HG03097 (cell line): ENCODE results near the gene ODAD3.
"Not testable (repeated sequence)": the region's sequence is repeated elsewhere in the genome, so short reads cannot be mapped to it uniquely, and the experiment has no call there.

ENCODE experiments used
- ATAC-seq: cut with Tn5 transposase; IDR thresholded peaks from one replicate; pipeline ENCODE4 v1.9.1; 2021; ENCODE audit not compliant: unreplicated experiment, low FRiP score

The ODAD3 gene

DNA sequence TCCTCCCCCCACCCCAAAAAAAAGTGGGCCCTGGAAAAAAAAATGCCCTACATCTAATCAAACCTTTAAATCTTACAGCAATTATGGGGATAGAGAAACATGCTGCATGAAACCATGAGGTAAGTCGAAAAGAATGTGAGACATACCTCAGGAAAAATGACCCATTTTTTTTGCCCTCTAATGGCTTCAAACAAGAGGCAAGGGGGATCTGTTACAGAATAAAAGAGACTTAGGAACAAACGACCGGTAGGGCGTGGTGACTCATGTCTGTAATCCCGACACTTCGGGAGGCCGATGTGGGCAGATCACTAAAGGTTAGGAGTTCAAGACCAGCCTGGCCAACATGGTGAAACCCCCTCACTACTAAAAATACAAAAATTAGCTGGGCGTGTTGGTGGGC, 24.2 kb downstream of the ODAD3 start:
- no peak for ATAC-seq

DNA sequence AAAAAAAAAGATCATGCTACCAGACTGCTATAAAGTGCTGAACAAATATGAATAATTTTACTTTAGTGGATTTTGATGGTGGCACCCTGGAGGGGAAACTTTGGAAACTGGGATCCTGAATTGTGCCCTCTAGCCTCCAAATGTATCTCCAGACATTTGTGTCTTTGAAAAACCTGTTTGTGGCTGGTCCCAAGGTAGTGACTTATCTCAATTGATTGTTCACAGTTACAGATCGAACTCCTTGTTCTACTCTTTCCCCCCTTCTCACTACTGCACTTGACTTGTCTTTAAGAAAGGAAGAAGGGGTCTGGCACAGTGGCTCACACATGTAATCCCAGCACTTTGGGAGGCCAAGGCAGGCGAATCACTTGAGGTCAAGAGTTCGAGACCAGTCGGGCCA, 26.3 kb downstream of the ODAD3 start:
- no peak for ATAC-seq

DNA sequence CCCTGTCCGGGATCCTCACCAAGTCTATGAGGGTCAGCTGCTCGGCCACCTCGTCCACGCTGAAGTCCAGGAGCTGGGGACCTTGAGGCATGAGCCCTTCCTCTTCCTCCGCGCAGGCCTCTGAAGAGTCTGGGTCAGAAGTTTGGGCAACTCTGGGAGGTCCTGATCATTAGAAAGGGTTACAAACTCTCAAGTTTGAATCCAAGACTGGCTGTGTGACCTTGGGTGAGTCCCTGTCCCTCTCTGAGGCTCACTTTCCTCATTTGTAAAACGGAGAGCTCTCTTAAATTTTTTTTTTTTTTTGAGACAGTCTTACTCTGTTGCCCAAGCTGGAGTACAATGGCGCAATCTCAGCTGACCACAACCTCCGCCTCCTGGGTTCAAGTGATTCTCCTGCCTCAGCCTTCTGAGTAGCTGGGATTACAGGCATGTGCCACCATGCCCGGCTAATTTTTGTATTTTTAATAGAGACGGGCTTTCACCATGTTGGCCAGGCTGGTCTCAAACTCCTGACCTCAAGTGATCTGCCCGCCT, 28.2 kb downstream of the ODAD3 start:
- ATAC-seq: not testable (repeated sequence)

DNA sequence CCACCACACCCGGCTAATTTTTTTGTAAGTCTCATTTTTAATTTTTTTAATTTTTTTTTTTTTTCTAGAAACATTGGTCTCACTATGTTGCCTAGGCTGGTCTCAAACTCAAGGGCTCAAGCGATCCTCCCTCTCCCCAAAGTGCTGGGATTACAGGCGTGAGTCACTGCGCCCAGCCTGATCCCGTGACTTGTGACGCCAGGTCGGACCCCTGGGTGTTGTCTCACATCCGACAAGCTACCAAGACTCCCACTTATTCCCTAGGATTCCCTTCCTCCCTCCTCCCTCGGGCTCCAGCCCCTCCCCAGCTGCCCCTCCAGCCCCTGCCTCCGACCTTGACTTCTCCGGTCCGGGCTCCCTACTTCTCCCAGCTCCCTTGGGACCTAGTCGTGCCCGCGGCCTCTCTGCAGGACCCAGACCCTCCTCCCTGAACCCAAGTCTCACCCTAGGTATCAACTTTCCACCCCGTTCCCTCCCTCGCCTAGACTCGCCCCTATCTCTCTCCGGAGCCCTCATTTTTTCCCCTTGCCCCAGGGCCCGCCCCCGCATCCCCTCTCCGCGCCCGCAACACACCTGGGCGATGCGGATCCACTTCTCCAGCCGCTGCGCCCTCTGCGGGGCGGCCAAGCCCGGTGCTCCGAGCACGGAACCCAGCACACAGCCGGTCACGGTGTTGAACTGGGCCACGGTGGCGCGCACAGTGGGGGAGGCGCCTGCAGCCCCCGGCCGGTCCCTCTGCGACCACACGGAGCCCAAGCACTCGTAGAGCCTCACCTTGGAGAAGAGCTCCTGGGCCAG, 28.9 kb downstream of the ODAD3 start:
- no peak for ATAC-seq

DNA sequence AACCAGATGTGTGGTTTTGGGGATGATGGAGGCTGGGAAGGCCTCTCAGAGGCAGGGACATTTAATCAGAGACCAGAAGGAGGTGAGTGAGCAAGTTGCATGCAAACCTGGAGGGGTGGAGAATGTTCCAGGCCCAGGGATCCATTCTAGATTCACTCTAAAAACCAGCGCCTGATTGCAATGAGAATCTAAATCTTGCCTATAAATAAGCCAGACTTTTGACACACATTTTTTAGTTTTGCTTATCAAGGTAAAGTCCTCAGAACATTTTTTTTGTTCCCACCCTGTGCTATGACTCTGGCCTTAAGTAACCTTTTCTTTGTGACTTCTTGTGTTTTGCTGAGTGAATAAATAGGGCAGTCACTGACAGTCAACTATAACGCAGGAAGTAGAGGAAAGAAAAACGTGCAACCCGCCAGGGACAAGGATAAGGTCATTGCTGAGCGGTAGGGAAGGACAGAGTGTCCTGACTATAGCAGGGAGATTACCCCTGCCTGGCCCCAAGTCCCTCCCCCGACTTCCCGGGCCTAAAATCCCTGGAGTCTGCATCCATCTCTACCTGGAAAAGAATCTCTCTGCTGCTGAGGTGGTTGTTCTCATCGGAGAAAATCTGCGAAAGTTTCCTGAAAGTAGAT, 30.2 kb downstream of the ODAD3 start:
- no peak for ATAC-seq

GRCh38 chr19:11401808-11402543, 32.9 kb downstream of the ODAD3 start:
- no peak for ATAC-seq

DNA sequence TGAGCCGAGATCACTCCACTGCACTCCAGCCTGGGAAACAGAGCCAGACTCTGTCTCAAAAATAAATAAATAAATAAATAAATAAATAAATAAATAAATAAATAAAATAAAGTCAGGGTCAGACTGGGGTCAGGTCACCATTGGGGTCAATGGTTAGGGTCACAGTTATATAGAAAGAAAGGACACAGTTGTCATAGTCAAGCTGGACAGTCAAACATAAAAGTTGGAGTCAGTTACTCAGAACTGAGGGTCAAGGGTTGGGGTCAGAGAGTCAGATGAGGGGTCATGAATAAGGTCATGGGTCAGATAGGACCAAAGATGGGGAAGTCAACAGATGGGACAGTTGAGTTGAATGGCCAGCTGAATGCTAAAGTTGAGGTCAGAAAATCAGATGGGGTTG, 34.1 kb downstream of the ODAD3 start:
- no peak for ATAC-seq

GRCh38 chr19:11399667-11400066, 35.3 kb downstream of the ODAD3 start:
- ATAC-seq: no peak

DNA sequence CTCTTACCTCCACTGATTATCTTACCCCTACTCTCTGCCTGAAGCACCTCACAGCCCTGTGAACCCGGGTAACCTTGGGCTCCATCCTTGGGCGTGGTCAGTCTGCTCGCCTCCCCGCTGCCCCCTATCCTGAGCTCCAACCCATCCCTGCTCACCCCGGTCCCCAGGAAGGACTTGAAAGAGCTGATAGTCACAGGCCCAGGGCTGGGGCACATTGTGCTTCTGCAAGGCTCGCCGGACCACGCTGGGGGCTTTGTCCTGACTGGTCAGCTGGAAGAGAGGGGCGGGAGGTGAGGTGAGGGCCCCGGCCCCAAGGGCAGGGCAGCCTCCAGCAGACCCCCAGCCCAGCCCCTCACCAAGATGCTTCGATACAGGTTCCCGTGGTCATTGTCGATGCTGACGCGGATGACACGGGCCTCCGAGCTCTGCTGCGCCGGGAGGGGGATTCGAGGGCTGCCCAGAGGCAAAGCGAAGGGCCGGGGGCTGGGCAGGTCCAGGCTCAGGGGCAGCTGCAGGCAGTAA, 37.8 kb downstream of the ODAD3 start:
- no peak for ATAC-seq

GRCh38 chr19:11390933-11391680, 43.8 kb downstream of the ODAD3 start:
- no peak for ATAC-seq

GRCh38 chr19:11390359-11390758, 44.6 kb downstream of the ODAD3 start:
- ATAC-seq: no peak

GRCh38 chr19:11387162-11388034, 47.5 kb downstream of the ODAD3 start:
- ATAC-seq: no peak

DNA sequence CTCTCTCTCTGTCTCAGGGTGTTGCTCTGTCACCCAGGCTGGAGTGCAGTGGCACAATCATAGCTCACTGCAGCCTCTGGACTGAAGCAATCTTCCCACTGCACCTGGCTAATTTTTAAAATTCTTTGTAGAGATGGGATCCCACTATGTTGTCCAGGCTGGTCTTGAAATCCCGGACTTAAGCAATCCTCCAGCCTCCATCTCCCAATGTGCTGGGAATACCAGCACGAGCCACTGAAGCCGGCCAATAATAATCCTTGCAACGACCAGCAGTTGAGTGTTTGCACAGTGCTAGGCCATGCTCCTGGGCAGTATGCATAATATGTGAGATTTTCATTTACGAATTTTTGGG, 50.2 kb downstream of the ODAD3 start:
- ATAC-seq: no peak

DNA sequence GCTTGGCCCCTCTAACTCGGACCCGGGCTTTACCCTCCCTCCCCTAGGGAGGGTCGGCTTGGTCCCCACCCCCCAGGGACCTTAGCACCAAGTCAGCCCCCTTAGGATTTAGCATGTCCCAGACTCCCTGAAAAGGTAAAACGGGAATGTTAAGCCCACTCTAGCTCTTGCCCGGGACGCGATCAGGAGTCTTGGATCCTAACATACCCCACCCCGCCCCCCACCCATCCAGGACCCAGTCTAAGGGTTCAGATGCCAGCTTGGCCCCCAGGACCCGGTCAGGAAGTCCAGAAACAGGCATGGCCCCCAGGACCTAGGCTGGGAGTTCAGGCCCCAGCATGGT, 51.2 kb downstream of the ODAD3 start:
- ATAC-seq: no peak

DNA sequence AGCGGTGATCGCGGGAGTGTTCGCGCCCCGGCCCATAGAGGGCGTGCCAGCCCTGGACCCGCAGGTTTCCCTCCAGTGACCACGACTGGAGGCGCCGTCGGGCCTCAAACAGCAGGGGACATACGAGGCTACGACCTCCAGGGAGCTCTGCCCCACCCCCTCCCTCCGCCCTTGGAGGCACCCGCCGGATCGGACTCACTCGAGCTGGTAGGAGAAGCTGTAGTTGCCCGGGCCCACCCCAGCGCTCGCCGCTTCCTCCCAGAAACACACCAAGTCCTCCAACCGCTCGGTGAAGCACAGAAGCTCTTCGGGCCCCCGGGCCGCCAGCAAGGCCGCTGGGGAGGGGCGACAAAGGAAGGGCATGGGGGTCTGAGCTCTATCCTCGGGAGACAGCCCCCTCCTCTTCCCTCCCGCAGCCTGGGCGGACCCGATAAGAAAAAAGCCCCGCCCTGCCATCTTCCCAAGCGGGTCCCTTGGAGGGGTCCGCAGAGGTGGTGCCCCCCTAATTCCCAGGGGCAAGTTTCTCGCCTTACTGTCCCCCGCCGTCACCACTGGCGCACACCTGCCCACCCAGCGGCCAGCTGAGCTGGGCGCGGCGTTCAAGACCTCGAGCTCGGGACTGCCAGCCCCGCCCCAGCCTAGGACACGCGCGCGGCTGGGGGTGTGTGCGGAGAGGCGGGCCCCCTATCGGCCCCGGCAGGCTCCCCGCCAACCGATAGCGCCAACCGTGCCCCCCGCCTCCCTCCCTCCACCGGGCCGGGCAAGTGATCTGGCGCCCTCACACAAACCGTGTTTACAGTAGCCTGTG, 51.8 kb downstream of the ODAD3 start:
- ATAC-seq: no peak

DNA sequence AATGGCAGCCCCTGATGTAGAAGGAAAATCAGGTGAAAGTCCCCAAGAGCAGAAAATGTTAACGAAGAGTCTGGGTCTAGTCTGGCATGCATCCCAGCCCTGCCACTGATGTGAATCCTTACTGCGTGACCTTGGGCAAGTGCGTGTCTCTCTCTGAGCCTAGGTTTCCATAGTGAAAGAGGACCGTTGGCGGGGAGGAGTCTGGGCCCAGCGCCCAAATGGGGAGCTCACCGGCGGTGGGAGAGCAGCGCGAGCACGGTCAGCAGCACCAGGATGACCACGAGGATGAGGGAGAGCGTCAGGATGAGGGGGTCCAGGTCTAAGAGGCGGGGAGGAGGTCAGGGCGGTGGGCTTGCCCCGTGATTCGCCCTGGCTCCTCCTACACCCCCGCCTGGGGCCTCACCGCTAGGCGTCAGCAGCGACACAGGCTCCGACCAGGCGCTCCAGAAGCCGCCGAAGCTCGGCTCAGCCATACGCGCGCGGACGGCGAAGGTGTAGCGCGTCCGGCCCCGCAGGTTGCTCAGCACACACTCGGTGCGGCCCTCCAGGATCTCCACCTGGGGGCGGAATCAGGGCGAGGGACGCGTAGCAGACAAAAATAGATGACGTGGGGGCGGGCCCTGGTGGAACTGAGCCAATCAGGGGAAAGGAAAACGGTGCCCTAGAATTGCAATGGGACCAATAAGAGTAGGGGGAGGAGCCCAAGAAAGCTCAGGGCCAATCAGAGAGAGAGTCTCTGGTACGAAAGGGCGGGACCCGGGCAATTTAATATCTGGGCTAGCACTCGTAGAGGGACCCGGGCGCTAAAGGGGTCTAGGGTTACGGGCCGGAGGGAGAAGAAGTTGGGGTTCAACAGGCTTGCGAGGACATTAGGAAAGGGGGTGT, 54.0 kb downstream of the ODAD3 start:
- ATAC-seq: peak; percentile 75

GRCh38 chr19:11379857-11380350, 55.0 kb downstream of the ODAD3 start:
- ATAC-seq: no peak
